ENCODE data around the gene GHR.

GHR gene

GRCh38 chr5:42516282-42517042 is 93.2 kb downstream of the GHR start:
- TF ChIP-seq ZFX (IDR thresholded peaks at IDR 0.05; ENCODE audit: borderline replicate concordance), result no peak
- TF ChIP-seq, protein P1, sequence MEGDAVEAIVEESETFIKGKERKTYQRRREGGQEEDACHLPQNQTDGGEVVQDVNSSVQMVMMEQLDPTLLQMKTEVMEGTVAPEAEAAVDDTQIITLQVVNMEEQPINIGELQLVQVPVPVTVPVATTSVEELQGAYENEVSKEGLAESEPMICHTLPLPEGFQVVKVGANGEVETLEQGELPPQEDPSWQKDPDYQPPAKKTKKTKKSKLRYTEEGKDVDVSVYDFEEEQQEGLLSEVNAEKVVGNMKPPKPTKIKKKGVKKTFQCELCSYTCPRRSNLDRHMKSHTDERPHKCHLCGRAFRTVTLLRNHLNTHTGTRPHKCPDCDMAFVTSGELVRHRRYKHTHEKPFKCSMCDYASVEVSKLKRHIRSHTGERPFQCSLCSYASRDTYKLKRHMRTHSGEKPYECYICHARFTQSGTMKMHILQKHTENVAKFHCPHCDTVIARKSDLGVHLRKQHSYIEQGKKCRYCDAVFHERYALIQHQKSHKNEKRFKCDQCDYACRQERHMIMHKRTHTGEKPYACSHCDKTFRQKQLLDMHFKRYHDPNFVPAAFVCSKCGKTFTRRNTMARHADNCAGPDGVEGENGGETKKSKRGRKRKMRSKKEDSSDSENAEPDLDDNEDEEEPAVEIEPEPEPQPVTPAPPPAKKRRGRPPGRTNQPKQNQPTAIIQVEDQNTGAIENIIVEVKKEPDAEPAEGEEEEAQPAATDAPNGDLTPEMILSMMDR (IDR thresholded peaks at IDR 0.05), result no peak
- no peak overlapping the region for H3K27ac ChIP-seq

DNA sequence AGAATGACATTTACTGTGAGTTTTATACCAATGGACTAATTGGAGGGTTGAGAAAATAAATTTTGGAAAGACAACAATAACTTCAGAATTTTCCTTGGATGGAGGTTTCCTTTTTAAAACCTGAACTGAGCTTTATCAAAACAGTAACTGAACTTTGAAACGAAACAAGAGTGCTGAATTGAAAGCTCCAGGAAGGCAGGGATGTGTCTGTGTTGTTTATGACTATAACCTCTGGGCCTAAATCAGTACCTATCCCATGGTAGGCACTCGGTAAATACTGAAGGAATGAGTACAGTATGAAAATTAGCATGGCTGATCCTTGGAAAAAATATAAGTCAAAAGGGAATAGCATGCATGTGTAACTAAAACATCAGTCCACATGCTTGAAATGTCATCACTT is 93.9 kb downstream of the GHR start:
- H3K27ac ChIP-seq, result no peak overlapping the region
- TF ChIP-seq, protein P1 (IDR thresholded peaks at IDR 0.05), result no peak
- TF ChIP-seq ZFX (IDR thresholded peaks at IDR 0.05; ENCODE audit: borderline replicate concordance), result no peak

GRCh38 chr5:42518595-42519221 is 95.5 kb downstream of the GHR start:
- no peak overlapping the region for H3K27ac ChIP-seq
- no peak for TF ChIP-seq ZFX (IDR thresholded peaks at IDR 0.05; ENCODE audit: borderline replicate concordance)
- TF ChIP-seq, protein P1 (IDR thresholded peaks at IDR 0.05), result no peak

GRCh38 chr5:42520203-42520602 is 97.0 kb downstream of the GHR start:
- TF ChIP-seq ZFX (IDR thresholded peaks at IDR 0.05; ENCODE audit: borderline replicate concordance), result no peak
- TF ChIP-seq, protein P1 (IDR thresholded peaks at IDR 0.05), result no peak
- no peak overlapping the region for H3K27ac ChIP-seq

- no peak overlapping the region for H3K27ac ChIP-seq
These were observed 97.7 kb downstream of the GHR start for GRCh38 chr5:42520957-42521356.

GRCh38 chr5:42521406-42521805 is 98.2 kb downstream of the GHR start:
- H3K27ac ChIP-seq, result no peak overlapping the region
- TF ChIP-seq ZFX (IDR thresholded peaks at IDR 0.05; ENCODE audit: borderline replicate concordance), result no peak
- TF ChIP-seq, protein P1 (IDR thresholded peaks at IDR 0.05), result no peak

More at GRCh38 chr5:42520957-42521356, 97.7 kb downstream of the GHR start:
- TF ChIP-seq, protein P1 (IDR thresholded peaks at IDR 0.05), result no peak
- no peak for TF ChIP-seq ZFX (IDR thresholded peaks at IDR 0.05; ENCODE audit: borderline replicate concordance)

DNA sequence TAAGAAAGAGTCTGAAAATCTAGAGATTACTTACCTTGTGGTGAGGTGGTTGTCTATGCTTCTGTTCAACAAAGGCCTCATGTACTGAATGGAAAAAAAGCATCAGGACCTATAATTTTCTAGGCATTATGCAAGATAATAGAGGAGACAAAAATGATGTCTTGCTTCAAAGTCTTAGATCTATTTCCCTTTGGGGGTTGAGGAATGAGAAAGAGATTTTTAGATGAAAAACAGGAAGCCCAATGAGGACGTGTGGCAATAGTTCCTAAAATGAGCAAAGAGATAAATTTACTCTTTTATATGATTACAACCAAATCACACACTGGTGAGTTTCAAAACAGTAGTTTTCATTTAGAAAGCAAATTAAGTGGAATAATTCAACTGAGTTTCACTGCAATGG is 99.5 kb downstream of the GHR start:
- H3K27ac ChIP-seq, result no peak overlapping the region
- TF ChIP-seq, protein P1 (IDR thresholded peaks at IDR 0.05), result no peak
- TF ChIP-seq ZFX (IDR thresholded peaks at IDR 0.05; ENCODE audit: borderline replicate concordance), result no peak
